Activated CD4-positive, alpha-beta T cell treated with anti-CD3 and anti-CD28 coated beads, Interleukin-2, amount 10 ng/mL, durations not matched to agents 24 days and 14 days (primary cell): ENCODE data around the gene CCNDBP1. TPM values are rescaled to one million over a fixed set of nuclear protein-coding genes. Genes with fewer than 3 reads are reported as not detected.

Source experiments
- DNase-seq: peaks from one replicate; pipeline ENCODE4 v3.0.0; 2022
- H3K27ac Mint-ChIP-seq: one replicate; pipeline ENCODE4 v1.8.0; 2022; ENCODE audit warnings: mild to moderate bottlenecking, mixed read lengths
- H3K27me3 Mint-ChIP-seq: one replicate; pipeline ENCODE4 v1.8.0; 2022; ENCODE audit warnings: mixed read lengths
- H3K36me3 Mint-ChIP-seq: one replicate; pipeline ENCODE4 v1.8.0; 2022; ENCODE audit warnings: low read depth, mild to moderate bottlenecking, mixed read lengths
- H3K4me1 Mint-ChIP-seq: one replicate; pipeline ENCODE4 v1.8.0; 2021; ENCODE audit warnings: mixed read lengths
- H3K4me3 Mint-ChIP-seq: one replicate; pipeline ENCODE4 v1.8.0; 2022; ENCODE audit warnings: mild to moderate bottlenecking, moderate library complexity, mixed read lengths
- H3K9me3 Mint-ChIP-seq: one replicate; pipeline ENCODE4 v1.8.0; 2021; ENCODE audit warnings: mixed read lengths
- intact Hi-C: fragments of 100-400 bp; cut with micrococcal nuclease; formaldehyde crosslinking; loops from one replicate; pipeline ENCODE4 v1.15.1; 2023
- total RNA-seq: library from RNA; stranded (reverse); gene quantifications from 2 replicates; pipeline ENCODE4 v1.2.3, GENCODE V29; 2022

The CCNDBP1 gene
- total RNA-seq, 1 donor from 2014 or later = 49.2 TPM

GRCh38 chr15:43199945-43200488, 14.8 kb downstream of the CCNDBP1 start:
- no peak for DNase-seq
- Mint-ChIP-seq H3K4me1 (peaks cover 12% of the 10 kb centered on the region), H3K27me3 (peaks cover 4% of the 10 kb centered on the region), H3K36me3 (peaks cover 24% of the 10 kb centered on the region), H3K4me3 (no peak overlapping the region), H3K9me3 (no peaks in the 10 kb centered on the region), H3K27ac (no peak overlapping the region)
- intact Hi-C loops = loop anchor here (5.0 kb wide), 1 partner anchor 498 kb away; no protein-coding TSS in a partner anchor

GRCh38 chr15:43204016-43204901, 19.1 kb downstream of the CCNDBP1 start:
- Mint-ChIP-seq H3K4me3 (no peak overlapping the region), H3K36me3 (peaks cover 1% of the 10 kb centered on the region), H3K27ac (no peak overlapping the region), H3K27me3 (peaks cover 13% of the 10 kb centered on the region), H3K4me1 (peaks cover 12% of the 10 kb centered on the region), H3K9me3 (no peaks in the 10 kb centered on the region)
- intact Hi-C loops = loop anchor here (2.0 to 5.0 kb wide), 2 partner anchors 17 to 502 kb away; no protein-coding TSS in a partner anchor
- peak; percentile 85 for DNase-seq

GRCh38 chr15:43206054-43206453, 20.9 kb downstream of the CCNDBP1 start:
- no peak overlapping the region for H3K27ac Mint-ChIP-seq
- peaks cover 19% of the 10 kb centered on the region for H3K27me3 Mint-ChIP-seq
- H3K9me3 Mint-ChIP-seq = no peaks in the 10 kb centered on the region
- H3K4me1 Mint-ChIP-seq = peaks cover 5% of the 10 kb centered on the region
- intact Hi-C loops = no loop called here
- no peak overlapping the region for H3K4me3 Mint-ChIP-seq
- no peaks in the 10 kb centered on the region for H3K36me3 Mint-ChIP-seq
- no peak for DNase-seq

- intact Hi-C loops = no loop called here
- Mint-ChIP-seq H3K27me3 (peaks cover 19% of the 10 kb centered on the region), H3K27ac (no peak overlapping the region), H3K36me3 (no peaks in the 10 kb centered on the region), H3K4me1 (peaks cover 5% of the 10 kb centered on the region), H3K4me3 (no peak overlapping the region), H3K9me3 (no peaks in the 10 kb centered on the region)
- no peak for DNase-seq
Measured at GRCh38 chr15:43207024-43207423, 21.8 kb downstream of the CCNDBP1 start.

GRCh38 chr15:43208052-43209002, 23.1 kb downstream of the CCNDBP1 start:
- intact Hi-C loops = no loop called here
- Mint-ChIP-seq H3K27me3 (peaks cover 19% of the 10 kb centered on the region), H3K4me1 (peaks cover 5% of the 10 kb centered on the region), H3K27ac (no peak overlapping the region), H3K9me3 (no peaks in the 10 kb centered on the region), H3K4me3 (no peak overlapping the region), H3K36me3 (no peaks in the 10 kb centered on the region)
- DNase-seq = no peak

- Mint-ChIP-seq H3K4me1 (peaks cover 3% of the 10 kb centered on the region), H3K36me3 (no peaks in the 10 kb centered on the region), H3K27ac (no peak overlapping the region), H3K9me3 (no peaks in the 10 kb centered on the region), H3K4me3 (no peak overlapping the region), H3K27me3 (peaks cover 19% of the 10 kb centered on the region)
- intact Hi-C loops = no loop called here
- no peak for DNase-seq
Measured at GRCh38 chr15:43209059-43209824, 24.0 kb downstream of the CCNDBP1 start.

- peaks cover 17% of the 10 kb centered on the region for H3K27me3 Mint-ChIP-seq
- intact Hi-C loops = no loop called here
- H3K27ac Mint-ChIP-seq = no peak overlapping the region
- H3K4me3 Mint-ChIP-seq = no peak overlapping the region
- DNase-seq = no peak
- no peaks in the 10 kb centered on the region for H3K36me3 Mint-ChIP-seq
- no peaks in the 10 kb centered on the region for H3K4me1 Mint-ChIP-seq
- no peaks in the 10 kb centered on the region for H3K9me3 Mint-ChIP-seq
Measured at GRCh38 chr15:43210172-43210745, 25.1 kb downstream of the CCNDBP1 start.

GRCh38 chr15:43210807-43211206, 25.6 kb downstream of the CCNDBP1 start:
- H3K4me1 Mint-ChIP-seq = no peaks in the 10 kb centered on the region
- DNase-seq = no peak
- H3K27ac Mint-ChIP-seq = no peak overlapping the region
- peaks cover 16% of the 10 kb centered on the region for H3K27me3 Mint-ChIP-seq
- no peak overlapping the region for H3K4me3 Mint-ChIP-seq
- no peaks in the 10 kb centered on the region for H3K36me3 Mint-ChIP-seq
- intact Hi-C loops = no loop called here
- H3K9me3 Mint-ChIP-seq = no peaks in the 10 kb centered on the region

- no peak for DNase-seq
- Mint-ChIP-seq H3K27me3 (peaks cover 15% of the 10 kb centered on the region), H3K9me3 (no peaks in the 10 kb centered on the region), H3K4me3 (no peak overlapping the region), H3K27ac (no peak overlapping the region), H3K36me3 (no peaks in the 10 kb centered on the region), H3K4me1 (no peaks in the 10 kb centered on the region)
- intact Hi-C loops = no loop called here
Measured at GRCh38 chr15:43211224-43211735, 26.1 kb downstream of the CCNDBP1 start.

GRCh38 chr15:43212299-43212698, 27.1 kb downstream of the CCNDBP1 start:
- no peak for DNase-seq
- H3K4me3 Mint-ChIP-seq = no peak overlapping the region

GRCh38 chr15:43212951-43213350, 27.7 kb downstream of the CCNDBP1 start:
- peaks cover 15% of the 10 kb centered on the region for H3K27me3 Mint-ChIP-seq
- intact Hi-C loops = no loop called here
- H3K4me1 Mint-ChIP-seq = no peaks in the 10 kb centered on the region
- H3K4me3 Mint-ChIP-seq = no peak overlapping the region
- H3K27ac Mint-ChIP-seq = no peak overlapping the region
- DNase-seq = no peak
- H3K9me3 Mint-ChIP-seq = no peaks in the 10 kb centered on the region
- no peaks in the 10 kb centered on the region for H3K36me3 Mint-ChIP-seq

More at GRCh38 chr15:43212299-43212698, 27.1 kb downstream of the CCNDBP1 start:
- no peaks in the 10 kb centered on the region for H3K9me3 Mint-ChIP-seq
- intact Hi-C loops = no loop called here
- no peaks in the 10 kb centered on the region for H3K36me3 Mint-ChIP-seq
- no peak overlapping the region for H3K27ac Mint-ChIP-seq
- H3K4me1 Mint-ChIP-seq = no peaks in the 10 kb centered on the region
- H3K27me3 Mint-ChIP-seq = peaks cover 15% of the 10 kb centered on the region

GRCh38 chr15:43213466-43213865, 28.3 kb downstream of the CCNDBP1 start:
- H3K9me3 Mint-ChIP-seq = no peaks in the 10 kb centered on the region
- H3K4me1 Mint-ChIP-seq = no peaks in the 10 kb centered on the region
- no peak for DNase-seq
- no peak overlapping the region for H3K4me3 Mint-ChIP-seq
- H3K27ac Mint-ChIP-seq = no peak overlapping the region
- H3K27me3 Mint-ChIP-seq = peaks cover 17% of the 10 kb centered on the region
- intact Hi-C loops = no loop called here
- H3K36me3 Mint-ChIP-seq = no peaks in the 10 kb centered on the region

- Mint-ChIP-seq H3K9me3 (no peaks in the 10 kb centered on the region), H3K27ac (no peak overlapping the region)
- DNase-seq = no peak
Measured at GRCh38 chr15:43214169-43214568, 29.0 kb downstream of the CCNDBP1 start.

More at GRCh38 chr15:43214169-43214568, 29.0 kb downstream of the CCNDBP1 start:
- no peaks in the 10 kb centered on the region for H3K4me1 Mint-ChIP-seq
- no peak overlapping the region for H3K4me3 Mint-ChIP-seq
- no peaks in the 10 kb centered on the region for H3K36me3 Mint-ChIP-seq
- peaks cover 11% of the 10 kb centered on the region for H3K27me3 Mint-ChIP-seq
- intact Hi-C loops = no loop called here
